Epithelial cell of prostate (primary cell): ENCODE data around the gene HHIPL1.
"Not testable (repeated sequence)": the region's sequence is repeated elsewhere in the genome, so short reads cannot be mapped to it uniquely, and the experiment has no call there.

Experiments used
- DNase-seq: peaks from one replicate; pipeline ENCODE4 v3.0.0-alpha.2; 2011; ENCODE audit warnings: low read depth, low spot score
- H3K27ac ChIP-seq: fragments of 450-650 bp; 2 replicates; pipeline ENCODE4 v1.5.1; 2017; ENCODE audit warnings: mild to moderate bottlenecking

Gene HHIPL1

GRCh38 chr14:99656171-99656570, 11.2 kb downstream of the HHIPL1 start:
- DNase-seq: no peak
- H3K27ac ChIP-seq: no peak overlapping the region

GRCh38 chr14:99657645-99658155, 12.8 kb downstream of the HHIPL1 start:
- no peak for DNase-seq
- H3K27ac ChIP-seq: no peak overlapping the region

- DNase-seq: no peak
- no peak overlapping the region for H3K27ac ChIP-seq
These were observed 13.4 kb downstream of the HHIPL1 start for GRCh38 chr14:99658218-99658845.

GRCh38 chr14:99659333-99659741, 14.4 kb downstream of the HHIPL1 start:
- no peak for DNase-seq
- no peak overlapping the region for H3K27ac ChIP-seq

GRCh38 chr14:99660006-99660566, 15.2 kb downstream of the HHIPL1 start:
- DNase-seq: no peak
- H3K27ac ChIP-seq: no peak overlapping the region

- H3K27ac ChIP-seq: no peak overlapping the region
- DNase-seq: no peak
These were observed 15.9 kb downstream of the HHIPL1 start for GRCh38 chr14:99660794-99661193.

- DNase-seq: not testable (repeated sequence)
These were observed 16.3 kb downstream of the HHIPL1 start for GRCh38 chr14:99661206-99661605.

GRCh38 chr14:99662846-99663245, 17.9 kb downstream of the HHIPL1 start:
- DNase-seq: no peak
- H3K27ac ChIP-seq: no peak overlapping the region

More at GRCh38 chr14:99661206-99661605, 16.3 kb downstream of the HHIPL1 start:
- H3K27ac ChIP-seq: not testable (repeated sequence)

GRCh38 chr14:99663386-99664057, 18.6 kb downstream of the HHIPL1 start:
- no peak overlapping the region for H3K27ac ChIP-seq
- no peak for DNase-seq

- no peak for DNase-seq
- H3K27ac ChIP-seq: no peak overlapping the region
These were observed 19.4 kb downstream of the HHIPL1 start for GRCh38 chr14:99664058-99664936.

GRCh38 chr14:99664937-99665273, 20.0 kb downstream of the HHIPL1 start:
- H3K27ac ChIP-seq: no peak overlapping the region
- no peak for DNase-seq

GRCh38 chr14:99666533-99666932, 21.6 kb downstream of the HHIPL1 start:
- H3K27ac ChIP-seq: no peak overlapping the region
- DNase-seq: no peak

- DNase-seq: no peak
- no peak overlapping the region for H3K27ac ChIP-seq
These were observed 22.1 kb downstream of the HHIPL1 start for GRCh38 chr14:99667045-99667444.

- DNase-seq: no peak
- H3K27ac ChIP-seq: no peak overlapping the region
These were observed 22.9 kb downstream of the HHIPL1 start for GRCh38 chr14:99667821-99668220.

GRCh38 chr14:99668307-99669295, 23.7 kb downstream of the HHIPL1 start:
- no peak for DNase-seq
- no peak overlapping the region for H3K27ac ChIP-seq

GRCh38 chr14:99670361-99671234, 25.7 kb downstream of the HHIPL1 start:
- H3K27ac ChIP-seq: no peak overlapping the region
- DNase-seq: no peak

GRCh38 chr14:99671235-99672224, 26.6 kb downstream of the HHIPL1 start:
- no peak for DNase-seq
- H3K27ac ChIP-seq: no peak overlapping the region
